MM.1S (cell line): ENCODE data around the gene NDUFAF8.

Experiments used
- CTCF ChIP-seq: fragments of 300-600 bp; sonication (generic); IDR thresholded peaks from 2 replicates; pipeline ENCODE4 v1.5.1; 2016; ENCODE audit warnings: antibody characterized with exemption, low read length, mixed read lengths
- EZH2 ChIP-seq: fragments of 300-600 bp; sonication (generic); optimal IDR thresholded peaks from 2 replicates; pipeline ENCODE3; 2017; ENCODE audit warnings: low read depth, mild to moderate bottlenecking, antibody characterized with exemption, low read length, mixed read lengths

GRCh38 chr17:81270279-81270678 lies 31.2 kb downstream of the NDUFAF8 start:
- no peak for TF ChIP-seq CTCF
- TF ChIP-seq EZH2: no peak
